Measurements from ENCODE around the gene VPS33A.

Gene VPS33A

DNA sequence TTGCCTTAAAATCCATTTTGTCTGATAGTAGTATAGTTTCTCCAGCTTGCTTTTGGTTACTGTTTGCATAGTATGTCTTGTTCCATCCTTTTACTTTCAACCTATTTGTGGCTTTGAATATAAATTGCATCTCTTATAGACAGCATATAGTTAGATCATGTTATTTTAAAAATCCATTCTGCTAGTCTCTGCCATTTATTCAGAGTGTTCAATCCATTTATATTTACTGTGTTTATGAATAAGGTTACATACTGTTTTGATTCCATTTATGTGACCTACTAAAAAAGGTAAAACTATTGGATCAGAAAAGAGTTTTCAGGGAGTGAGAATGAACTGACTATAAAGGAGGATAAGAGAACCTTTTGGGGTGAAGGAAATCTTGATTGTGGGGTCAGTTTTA, 29.6 kb upstream of the VPS33A start:
- Mint-ChIP-seq H3K4me3 (no peak overlapping the region), H3K27me3 (ENCODE audit: low read depth, poor library complexity) (no peaks in the 10 kb centered on the region), H3K27ac (no peak overlapping the region), H3K9me3 (no peaks in the 10 kb centered on the region), H3K36me3 (ENCODE audit: low read depth) (peaks cover 36% of the 10 kb centered on the region), H3K4me1 (no peaks in the 10 kb centered on the region)
- no peak for DNase-seq
- TF ChIP-seq, protein P1, sequence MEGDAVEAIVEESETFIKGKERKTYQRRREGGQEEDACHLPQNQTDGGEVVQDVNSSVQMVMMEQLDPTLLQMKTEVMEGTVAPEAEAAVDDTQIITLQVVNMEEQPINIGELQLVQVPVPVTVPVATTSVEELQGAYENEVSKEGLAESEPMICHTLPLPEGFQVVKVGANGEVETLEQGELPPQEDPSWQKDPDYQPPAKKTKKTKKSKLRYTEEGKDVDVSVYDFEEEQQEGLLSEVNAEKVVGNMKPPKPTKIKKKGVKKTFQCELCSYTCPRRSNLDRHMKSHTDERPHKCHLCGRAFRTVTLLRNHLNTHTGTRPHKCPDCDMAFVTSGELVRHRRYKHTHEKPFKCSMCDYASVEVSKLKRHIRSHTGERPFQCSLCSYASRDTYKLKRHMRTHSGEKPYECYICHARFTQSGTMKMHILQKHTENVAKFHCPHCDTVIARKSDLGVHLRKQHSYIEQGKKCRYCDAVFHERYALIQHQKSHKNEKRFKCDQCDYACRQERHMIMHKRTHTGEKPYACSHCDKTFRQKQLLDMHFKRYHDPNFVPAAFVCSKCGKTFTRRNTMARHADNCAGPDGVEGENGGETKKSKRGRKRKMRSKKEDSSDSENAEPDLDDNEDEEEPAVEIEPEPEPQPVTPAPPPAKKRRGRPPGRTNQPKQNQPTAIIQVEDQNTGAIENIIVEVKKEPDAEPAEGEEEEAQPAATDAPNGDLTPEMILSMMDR (IDR thresholded peaks at IDR 0.05) = no peak

DNA sequence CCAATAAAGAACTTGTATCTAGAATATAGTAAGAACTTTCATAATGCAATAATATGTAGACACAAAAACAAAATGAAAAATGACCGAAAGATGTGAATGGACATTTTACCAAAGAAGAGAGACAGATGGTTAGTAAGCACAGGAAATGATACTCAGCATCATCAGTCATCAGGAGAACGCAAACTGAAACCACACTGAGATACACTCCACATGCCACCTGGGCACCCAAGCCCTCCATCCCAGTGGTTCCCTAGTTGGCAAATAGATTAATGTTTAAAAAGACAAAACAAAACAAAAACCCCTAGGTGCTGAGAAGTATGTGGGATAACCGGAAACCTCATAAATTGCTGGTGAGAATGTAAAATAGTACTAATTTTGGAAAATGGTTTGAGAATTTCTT, 26.8 kb upstream of the VPS33A start:
- no peaks in the 10 kb centered on the region for H3K9me3 Mint-ChIP-seq
- DNase-seq = no peak
- H3K4me1 Mint-ChIP-seq = no peaks in the 10 kb centered on the region
- no peak overlapping the region for H3K4me3 Mint-ChIP-seq
- no peak overlapping the region for H3K27ac Mint-ChIP-seq
- H3K36me3 Mint-ChIP-seq (ENCODE audit: low read depth) = peaks cover 26% of the 10 kb centered on the region
- TF ChIP-seq, protein P1 (IDR thresholded peaks at IDR 0.05) = no peak
- H3K27me3 Mint-ChIP-seq (ENCODE audit: low read depth, poor library complexity) = peaks cover 3% of the 10 kb centered on the region

DNA sequence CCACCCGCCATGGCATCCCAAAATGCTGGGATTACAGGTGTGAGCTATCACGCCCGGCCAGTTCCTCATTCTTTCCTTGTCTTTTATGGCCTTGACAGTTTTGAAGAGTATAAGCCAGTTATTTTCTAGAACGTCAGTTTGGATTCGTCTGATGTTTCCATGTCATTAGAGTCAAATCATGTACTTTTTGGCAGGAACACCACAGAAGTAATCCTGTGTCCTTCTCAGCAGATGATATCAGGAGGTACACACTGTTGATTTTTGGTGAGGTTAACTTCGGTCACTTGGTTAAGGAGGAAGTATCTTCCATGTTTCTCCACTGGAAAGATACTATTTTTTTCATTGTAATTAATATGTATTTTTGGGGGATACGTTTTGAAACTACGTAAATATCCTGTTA, 25.1 kb upstream of the VPS33A start:
- H3K27ac Mint-ChIP-seq = no peak overlapping the region
- no peak overlapping the region for H3K4me3 Mint-ChIP-seq
- TF ChIP-seq, protein P1 (IDR thresholded peaks at IDR 0.05) = no peak
- H3K27me3 Mint-ChIP-seq (ENCODE audit: low read depth, poor library complexity) = peaks cover 3% of the 10 kb centered on the region
- H3K9me3 Mint-ChIP-seq = no peaks in the 10 kb centered on the region
- no peaks in the 10 kb centered on the region for H3K4me1 Mint-ChIP-seq
- H3K36me3 Mint-ChIP-seq (ENCODE audit: low read depth) = peaks cover 22% of the 10 kb centered on the region
- DNase-seq = no peak

DNA sequence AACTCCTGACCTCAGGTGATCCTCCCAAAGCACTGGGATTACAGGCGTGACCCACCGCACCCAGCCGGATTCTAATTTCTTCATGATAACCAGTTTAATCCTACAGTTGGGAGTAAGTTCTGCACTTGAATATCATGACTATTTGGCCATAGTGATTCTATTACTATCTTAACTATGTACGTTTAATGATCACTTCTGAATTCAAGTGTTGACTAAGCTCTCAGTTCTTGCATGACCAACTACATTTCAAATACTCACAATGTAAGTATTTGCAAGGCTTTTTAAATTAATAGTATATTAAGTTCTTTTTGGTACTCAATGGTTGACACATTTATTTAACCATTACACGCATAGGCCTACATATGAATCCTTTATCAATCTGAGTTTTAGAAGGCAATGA, 17.4 kb upstream of the VPS33A start:
- H3K4me3 Mint-ChIP-seq = no peak overlapping the region
- no peak overlapping the region for H3K27ac Mint-ChIP-seq
- H3K27me3 Mint-ChIP-seq (ENCODE audit: low read depth, poor library complexity) = no peaks in the 10 kb centered on the region
- H3K4me1 Mint-ChIP-seq = peaks cover 6% of the 10 kb centered on the region
- H3K9me3 Mint-ChIP-seq = no peaks in the 10 kb centered on the region
- no peak for DNase-seq
- TF ChIP-seq, protein P1 (IDR thresholded peaks at IDR 0.05) = no peak
- H3K36me3 Mint-ChIP-seq (ENCODE audit: low read depth) = peaks cover 6% of the 10 kb centered on the region

DNA sequence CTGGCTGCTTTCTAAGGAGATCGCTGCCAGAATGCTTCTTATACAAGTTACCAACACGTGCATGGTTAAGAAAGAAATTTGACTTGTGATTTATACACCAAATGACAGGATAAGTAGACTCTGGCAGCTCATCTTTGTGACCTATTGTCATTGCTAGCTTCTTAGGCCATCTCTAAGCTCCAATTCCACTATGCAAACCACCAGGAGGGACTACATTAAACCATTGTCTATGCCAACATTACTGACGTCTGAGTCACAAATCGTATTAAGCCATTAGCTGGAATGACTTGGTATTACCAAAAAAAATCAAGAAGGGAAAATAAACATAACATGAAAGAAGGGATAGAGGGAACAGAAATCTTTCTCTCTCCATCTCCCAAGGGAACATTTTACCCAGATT, 15.8 kb upstream of the VPS33A start:
- H3K4me3 Mint-ChIP-seq = no peak overlapping the region
- TF ChIP-seq, protein P1 (IDR thresholded peaks at IDR 0.05) = no peak
- no peaks in the 10 kb centered on the region for H3K9me3 Mint-ChIP-seq
- H3K36me3 Mint-ChIP-seq (ENCODE audit: low read depth) = peaks cover 6% of the 10 kb centered on the region
- peak overlapping the region; percentile 6 for H3K27ac Mint-ChIP-seq
- DNase-seq = no peak
- peaks cover 6% of the 10 kb centered on the region for H3K4me1 Mint-ChIP-seq
- H3K27me3 Mint-ChIP-seq (ENCODE audit: low read depth, poor library complexity) = no peaks in the 10 kb centered on the region

DNA sequence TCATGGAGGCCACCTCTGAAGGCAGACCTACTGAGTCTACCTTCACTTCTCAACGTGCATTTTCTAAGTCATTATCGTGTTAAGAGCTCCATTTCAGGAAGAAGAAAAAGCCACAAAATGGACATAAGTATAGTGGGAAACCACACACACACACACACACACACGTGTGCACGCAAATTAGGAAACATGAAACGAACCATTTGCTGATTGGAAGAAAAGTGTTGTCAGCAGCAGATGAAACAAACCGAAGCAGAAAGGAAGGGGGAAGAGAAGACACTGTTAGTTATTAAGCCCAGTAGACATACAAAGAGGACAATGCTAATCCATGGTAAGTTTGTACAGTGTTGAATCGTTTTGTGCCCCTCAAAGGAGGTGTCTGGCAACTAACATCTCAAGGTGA, 9.9 kb upstream of the VPS33A start:
- peaks cover 30% of the 10 kb centered on the region for H3K36me3 Mint-ChIP-seq (ENCODE audit: low read depth)
- H3K4me1 Mint-ChIP-seq = peaks cover 6% of the 10 kb centered on the region
- H3K27me3 Mint-ChIP-seq (ENCODE audit: low read depth, poor library complexity) = no peaks in the 10 kb centered on the region
- no peak overlapping the region for H3K4me3 Mint-ChIP-seq
- DNase-seq = no peak
- H3K9me3 Mint-ChIP-seq = no peaks in the 10 kb centered on the region
- TF ChIP-seq, protein P1 (IDR thresholded peaks at IDR 0.05) = no peak
- H3K27ac Mint-ChIP-seq = no peak overlapping the region
